GM04504 (cell line): ENCODE measurements around the gene GABBR2.

Source experiments
- DNase-seq: peaks from one replicate; pipeline ENCODE4 v3.0.0-alpha.2; 2012; ENCODE audit warnings: low read depth

Gene GABBR2

GRCh38 chr9:98342820-98343210, 365.9 kb downstream of the GABBR2 start:
- no peak for DNase-seq

GRCh38 chr9:98342098-98342819, 366.5 kb downstream of the GABBR2 start:
- DNase-seq = no peak

- DNase-seq = no peak
Measured at GRCh38 chr9:98341157-98342097, 367.3 kb downstream of the GABBR2 start.

- no peak for DNase-seq
Measured at GRCh38 chr9:98339987-98340800, 368.5 kb downstream of the GABBR2 start.

GRCh38 chr9:98335661-98336060, 373.1 kb downstream of the GABBR2 start:
- DNase-seq = no peak

GRCh38 chr9:98334796-98335195, 373.9 kb downstream of the GABBR2 start:
- DNase-seq = no peak

- DNase-seq = peak; percentile 81
Measured at GRCh38 chr9:98333703-98334582, 374.8 kb downstream of the GABBR2 start.

GRCh38 chr9:98332405-98332831, 376.3 kb downstream of the GABBR2 start:
- DNase-seq = no peak

- no peak for DNase-seq
Measured at GRCh38 chr9:98331536-98332259, 377.0 kb downstream of the GABBR2 start.

GRCh38 chr9:98330831-98331230, 377.9 kb downstream of the GABBR2 start:
- DNase-seq = peak; percentile 78

- DNase-seq = no peak
Measured at GRCh38 chr9:98329904-98330303, 378.8 kb downstream of the GABBR2 start.

- DNase-seq = no peak
Measured at GRCh38 chr9:98329281-98329680, 379.5 kb downstream of the GABBR2 start.

GRCh38 chr9:98328770-98329169, 380.0 kb downstream of the GABBR2 start:
- no peak for DNase-seq

- DNase-seq = no peak
Measured at GRCh38 chr9:98328141-98328540, 380.6 kb downstream of the GABBR2 start.

- no peak for DNase-seq
Measured at GRCh38 chr9:98327249-98327561, 381.5 kb downstream of the GABBR2 start.

GRCh38 chr9:98326459-98327248, 382.1 kb downstream of the GABBR2 start:
- no peak for DNase-seq

- DNase-seq = no peak
Measured at GRCh38 chr9:98324801-98325200, 383.9 kb downstream of the GABBR2 start.

- no peak for DNase-seq
Measured at GRCh38 chr9:98323831-98324135, 385.0 kb downstream of the GABBR2 start.

- no peak for DNase-seq
Measured at GRCh38 chr9:98323051-98323830, 385.5 kb downstream of the GABBR2 start.
